Measurements from ENCODE around the gene HEYL. TPM values are rescaled to one million over a fixed set of nuclear protein-coding genes. Genes with fewer than 3 reads are reported as not detected.

Gene HEYL
- total RNA-seq: under 0.01 TPM in 1 of 2 replicates, not detected in the other

DNA sequence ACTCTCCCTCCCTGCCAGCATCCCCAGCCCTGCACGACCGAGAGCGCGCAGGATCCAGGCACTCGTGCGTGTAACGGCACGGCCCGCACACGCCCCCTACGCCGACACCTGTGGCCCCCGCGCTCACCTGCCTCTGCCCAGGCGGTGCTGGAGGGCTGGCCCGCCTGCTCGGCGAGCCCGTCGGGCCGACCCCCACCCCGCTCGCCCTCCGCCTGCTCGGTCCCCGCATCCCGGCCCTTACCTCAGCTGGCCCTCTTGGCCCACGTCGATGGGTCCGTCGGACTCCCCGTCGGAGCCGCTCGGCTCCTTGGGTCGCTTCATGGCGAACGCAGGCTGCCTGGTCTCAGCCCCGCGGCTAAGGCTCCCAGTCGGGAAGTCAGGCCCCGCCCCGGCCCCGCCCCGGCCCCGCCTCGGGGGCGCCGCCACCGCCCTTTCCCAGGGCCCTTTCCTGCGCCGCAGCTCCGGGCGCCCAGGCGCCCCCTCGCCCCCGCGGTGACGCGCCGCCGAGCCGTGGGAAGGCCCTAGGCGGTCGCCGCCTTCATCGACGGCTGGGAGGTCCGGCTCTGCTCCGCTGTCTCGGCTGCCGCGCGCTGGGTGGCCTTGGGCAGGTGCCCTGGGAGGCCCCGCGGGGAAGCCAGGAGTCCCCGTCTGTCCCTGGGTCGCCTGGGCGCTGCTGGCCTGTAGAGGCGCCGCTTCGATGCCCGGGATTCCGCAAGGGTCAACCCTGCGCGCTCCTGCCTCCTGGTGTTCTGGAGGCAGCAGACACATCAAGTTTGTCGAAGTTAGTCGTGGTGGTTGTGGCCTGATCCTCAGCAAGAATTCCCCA, at the start of gene HEYL:
HEYL (minus strand) TSS at position 339 of the 826 bp plus-strand sequence; CDS start at position 321, 18 bp downstream.

DNA sequence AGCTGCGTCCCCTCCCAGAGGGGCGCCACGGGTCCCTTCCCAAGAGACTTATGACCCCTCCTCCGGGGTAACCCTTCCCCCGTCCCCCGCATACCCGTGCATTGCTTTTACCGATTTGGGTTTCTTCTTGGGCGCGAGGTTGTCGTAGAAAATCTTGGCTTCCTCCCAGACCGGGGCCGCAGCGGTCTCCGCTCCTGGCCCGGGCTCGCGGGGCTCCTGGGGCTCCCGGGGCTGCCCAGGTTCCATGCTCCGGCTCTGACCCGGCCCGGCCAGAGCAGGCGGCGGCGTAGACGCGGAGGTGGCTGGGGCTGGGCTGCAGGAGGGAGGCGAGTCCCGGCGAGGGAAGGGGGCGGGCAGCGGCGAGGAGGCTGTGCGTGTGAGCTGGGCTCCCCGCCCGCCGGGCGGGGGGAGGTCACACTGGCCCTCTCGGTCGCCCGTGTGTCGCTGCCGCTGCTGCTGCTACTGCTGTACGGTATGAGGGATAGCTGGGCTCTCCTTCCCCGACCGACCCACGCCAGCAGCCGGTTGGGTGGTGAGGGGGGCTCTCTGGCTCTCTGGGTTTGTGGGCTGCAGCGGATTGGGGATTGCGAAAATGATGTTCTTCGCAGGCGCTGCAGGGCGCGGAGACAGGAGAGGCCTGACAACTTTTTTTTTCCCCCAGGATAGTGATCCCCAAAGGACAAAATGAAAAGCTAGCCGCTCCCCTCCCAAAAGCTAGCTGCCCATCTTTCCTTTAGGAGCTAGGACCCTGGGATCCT, 32.5 kb upstream of the HEYL start, which contains the start of gene NT5C1A:
NT5C1A (minus strand) TSS at position 315 of the 758 bp plus-strand sequence; CDS start at position 246, 69 bp downstream.

Other genes starting within 250 kb of the HEYL start
- gene BMP8A, start 148.0 kb downstream of the HEYL start, total RNA-seq: 0.15 and 0.32 TPM in 2 replicates
- 100 and 156 TPM in 2 replicates for gene PABPC4, start 62.9 kb downstream of the HEYL start, total RNA-seq
- gene NT5C1A, start 32.5 kb upstream of the HEYL start, total RNA-seq: not detected in 2 replicates
- not detected in 2 replicates for gene HPCAL4, start 51.8 kb upstream of the HEYL start, total RNA-seq
- 47.7 and 76.7 TPM in 2 replicates for gene PPIE, start 99.2 kb upstream of the HEYL start, total RNA-seq
- 1.8 and 2.3 TPM in 2 replicates for gene OXCT2, start 131.7 kb upstream of the HEYL start, total RNA-seq
- gene BMP8B, start 149.2 kb upstream of the HEYL start, total RNA-seq: under 0.01 and 0.15 TPM in 2 replicates
- gene TRIT1, start 243.9 kb upstream of the HEYL start, total RNA-seq: 31.2 and 33.1 TPM in 2 replicates

Measured in epithelial cell of umbilical artery (primary cell).